Panc1 (cell line): ENCODE results near the gene LTF. TPM values are rescaled to one million over a fixed set of nuclear protein-coding genes. Genes with fewer than 3 reads are reported as not detected.
"Not testable (repeated sequence)": the region's sequence is repeated elsewhere in the genome, so short reads cannot be mapped to it uniquely, and the experiment has no call there.

ENCODE experiments used
- ATAC-seq: fragments of 200-7000 bp; cut with Tn5 transposase; 2 replicates; pipeline ENCODE4 v1.9.1; 2020; ENCODE audit warnings: mild to moderate bottlenecking, moderate library complexity
- BruUV-seq: library from RNA; stranded (reverse); fragments of 400-500 nt; replicated peaks from 2 replicates; lab custom pipeline; 2021; lab: Mats Ljungman, UMichigan
- CTCF ChIA-PET: fragments of 300-600 bp; sonication (Branson Sonifier 250); formaldehyde crosslinking; loops from one replicate; lab custom pipeline; 2022; ENCODE audit warnings: antibody characterized with exemption; lab: Charles Lee
- POLR2A ChIA-PET: fragments of 300-600 bp; sonication (Branson Sonifier 250); formaldehyde crosslinking; loops from one replicate; lab custom pipeline; 2022; ENCODE audit warnings: antibody characterized with exemption; lab: Charles Lee
- DNase-seq: peaks from one replicate; pipeline ENCODE4 v3.0.0-alpha.2; 2010; ENCODE audit warnings: low read depth, low spot score
- H3K27ac ChIP-seq: 2 replicates; pipeline ENCODE4 v1.5.1; 2011; ENCODE audit warnings: mild to moderate bottlenecking, low read length, inconsistent platforms
- H3K27me3 ChIP-seq: fragments of 200-500 bp; sonication (Bioruptor generic); 2 replicates; pipeline ENCODE4 v1.6.0; 2014; ENCODE audit warnings: low read length, inconsistent platforms; ENCODE audit not compliant: control insufficient read depth, insufficient read depth
- H3K36me3 ChIP-seq: fragments of 200-500 bp; sonication (Bioruptor generic); 2 replicates; pipeline ENCODE4 v1.5.1; 2014; ENCODE audit warnings: inconsistent platforms, mild to moderate bottlenecking, low read length, moderate library complexity; ENCODE audit not compliant: control insufficient read depth, insufficient read depth
- H3K4me1 ChIP-seq: 2 replicates; pipeline ENCODE4 v1.5.1; 2011; ENCODE audit warnings: inconsistent platforms, mild to moderate bottlenecking, low read length, moderate library complexity; ENCODE audit not compliant: control insufficient read depth, insufficient read depth
- H3K4me3 ChIP-seq, 2 experiments: 2 replicates each; pipeline ENCODE4 v1.5.1; 2011 to 2012; ENCODE audit warnings: low read depth in 2 of 2, low read length in 2 of 2, mild to moderate bottlenecking in 2 of 2, inconsistent platforms in 1 of 2, moderate library complexity in 1 of 2
- H3K9me3 ChIP-seq: fragments of 200-500 bp; sonication (Bioruptor generic); 2 replicates; pipeline ENCODE4 v1.5.1; 2014; ENCODE audit warnings: low read depth, mild to moderate bottlenecking, inconsistent platforms, low read length, moderate library complexity; ENCODE audit not compliant: control insufficient read depth, insufficient read depth
- POLR2AphosphoS5 ChIP-seq: IDR thresholded peaks from 2 replicates; pipeline ENCODE4 v1.6.1; 2012; ENCODE audit warnings: mild to moderate bottlenecking, low read depth, low read length, moderate library complexity
- REST ChIP-seq, 2 experiments: IDR thresholded peaks; 2 replicates each; pipeline ENCODE4 v1.6.1; 2011 to 2012; ENCODE audit warnings: low read depth in 2 of 2, control low read depth in 1 of 2, low read length in 1 of 2, mild to moderate bottlenecking in 1 of 2, moderate library complexity in 1 of 2; ENCODE audit not compliant: insufficient read depth in 1 of 2
- SIN3A ChIP-seq: IDR thresholded peaks from 2 replicates; pipeline ENCODE4 v1.6.1; 2012; ENCODE audit warnings: low read depth, mild to moderate bottlenecking, low read length, moderate library complexity, borderline replicate concordance; ENCODE audit not compliant: insufficient read depth
- TCF7L2 ChIP-seq: IDR thresholded peaks from 2 replicates; pipeline ENCODE4 v1.6.1; 2011; ENCODE audit warnings: mild to moderate bottlenecking, low read depth, low read length, inconsistent platforms
- in situ Hi-C: cut with HindIII; loops from 2 replicates; pipeline ENCODE4 v1.10.0; 2016; ENCODE audit warnings: low sequenced_read_pairs, low pct_unique_long_range_greater_than_20kb
- intact Hi-C: fragments of 100-400 bp; cut with micrococcal nuclease; formaldehyde crosslinking; loops from one replicate; pipeline ENCODE4 v1.10.0; 2022; ENCODE audit not compliant: unreplicated experiment
- total RNA-seq: library from RNA; stranded (reverse); gene quantifications from one replicate; pipeline ENCODE4 v1.2.1, GENCODE V29; 2021; ENCODE audit not compliant: unreplicated experiment
- TF ChIP-seq, protein P1 (sequence below): fragments of 450-650 bp; IDR thresholded peaks from 2 replicates; pipeline ENCODE4 v1.5.1; 2017; ENCODE audit warnings: mild to moderate bottlenecking

Gene LTF
- total RNA-seq, 1 experiment from 2014 or later = not detected

DNA sequence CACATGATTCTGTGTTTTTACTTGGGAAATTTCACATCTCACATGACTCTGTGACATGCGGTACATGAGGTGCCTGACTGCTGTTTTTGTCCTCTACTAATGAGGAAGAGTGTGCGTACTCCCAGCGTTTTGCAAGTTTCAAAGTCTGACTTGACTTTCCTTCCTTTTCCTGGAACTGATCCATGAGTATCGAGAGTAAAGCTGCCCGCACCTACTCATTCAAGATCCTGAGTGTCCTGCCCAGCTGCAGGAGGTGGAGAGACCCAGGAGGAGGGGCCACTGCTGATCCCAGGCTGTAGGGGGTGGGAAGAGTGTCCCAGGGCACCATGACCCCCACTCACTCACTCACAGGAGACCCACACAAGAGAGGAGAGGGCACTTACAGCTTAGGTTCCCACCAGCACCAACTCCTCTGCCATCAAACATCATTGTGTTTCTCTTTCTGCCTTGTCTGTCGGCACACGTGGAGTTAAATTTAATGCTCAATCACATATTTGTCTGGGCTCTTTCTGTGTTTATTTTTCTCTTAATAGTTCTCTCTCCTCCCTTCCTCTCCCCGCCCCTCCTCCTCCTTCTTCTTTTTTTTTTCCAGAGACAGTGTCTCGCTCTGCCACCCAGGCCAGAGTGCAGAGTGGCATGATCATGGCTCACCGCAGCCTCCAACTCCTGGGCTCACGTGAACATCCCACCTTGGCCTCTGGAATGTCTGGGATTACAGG lies 59.2 kb downstream of the LTF start:
- ATAC-seq (no peak), DNase-seq (no peak)
- ChIA-PET POLR2A (no interaction called here), CTCF (no interaction called here)
- intact Hi-C loops (no loop called here), in situ Hi-C loops (no loop called here)
- no peaks in the 10 kb centered on the region for H3K27me3 ChIP-seq
- H3K27ac ChIP-seq = no peak overlapping the region
- H3K4me3 ChIP-seq = no peak overlapping the region
- no peaks in the 10 kb centered on the region for H3K9me3 ChIP-seq
- H3K36me3 ChIP-seq = no peaks in the 10 kb centered on the region
- no TSS peak for BruUV-seq
- TF ChIP-seq, protein P1, sequence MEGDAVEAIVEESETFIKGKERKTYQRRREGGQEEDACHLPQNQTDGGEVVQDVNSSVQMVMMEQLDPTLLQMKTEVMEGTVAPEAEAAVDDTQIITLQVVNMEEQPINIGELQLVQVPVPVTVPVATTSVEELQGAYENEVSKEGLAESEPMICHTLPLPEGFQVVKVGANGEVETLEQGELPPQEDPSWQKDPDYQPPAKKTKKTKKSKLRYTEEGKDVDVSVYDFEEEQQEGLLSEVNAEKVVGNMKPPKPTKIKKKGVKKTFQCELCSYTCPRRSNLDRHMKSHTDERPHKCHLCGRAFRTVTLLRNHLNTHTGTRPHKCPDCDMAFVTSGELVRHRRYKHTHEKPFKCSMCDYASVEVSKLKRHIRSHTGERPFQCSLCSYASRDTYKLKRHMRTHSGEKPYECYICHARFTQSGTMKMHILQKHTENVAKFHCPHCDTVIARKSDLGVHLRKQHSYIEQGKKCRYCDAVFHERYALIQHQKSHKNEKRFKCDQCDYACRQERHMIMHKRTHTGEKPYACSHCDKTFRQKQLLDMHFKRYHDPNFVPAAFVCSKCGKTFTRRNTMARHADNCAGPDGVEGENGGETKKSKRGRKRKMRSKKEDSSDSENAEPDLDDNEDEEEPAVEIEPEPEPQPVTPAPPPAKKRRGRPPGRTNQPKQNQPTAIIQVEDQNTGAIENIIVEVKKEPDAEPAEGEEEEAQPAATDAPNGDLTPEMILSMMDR = no peak
- TF ChIP-seq REST (IDR thresholded peaks at IDR 0.05; ENCODE audit: insufficient read depth in 1 of 2, low read depth in 2 of 2, low read length in 1 of 2) = no peak
- TF ChIP-seq SIN3A = no peak
- no peak for TF ChIP-seq POLR2AphosphoS5
- no peak for TF ChIP-seq TCF7L2
- H3K4me1 ChIP-seq = no peaks in the 10 kb centered on the region

GRCh38 chr3:46402902-46403301 lies 61.8 kb downstream of the LTF start:
- H3K27me3 ChIP-seq, POLR2A ChIA-PET, H3K4me1 ChIP-seq, ATAC-seq, in situ Hi-C loops, H3K36me3 ChIP-seq, intact Hi-C loops, H3K4me3 ChIP-seq, H3K9me3 ChIP-seq, H3K27ac ChIP-seq, DNase-seq, CTCF ChIA-PET, BruUV-seq: not testable (repeated sequence)

DNA sequence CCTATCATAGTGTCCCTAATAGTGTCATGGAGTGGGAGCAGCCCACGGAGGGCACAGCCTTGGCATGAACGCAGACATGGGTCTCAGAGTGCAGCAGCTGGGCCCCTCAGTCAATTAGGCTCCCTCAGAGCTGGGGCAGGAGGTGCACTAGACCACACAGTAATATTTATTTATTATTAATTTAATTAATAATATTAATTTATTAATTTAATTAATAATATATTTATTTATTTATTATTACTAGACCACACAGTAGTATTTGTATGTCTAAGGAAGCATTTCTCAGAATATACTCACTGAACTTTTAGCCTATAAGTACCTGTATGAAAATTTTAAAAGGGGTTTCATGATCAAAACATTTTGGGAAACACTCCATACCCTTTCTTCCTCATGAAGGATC lies 63.1 kb downstream of the LTF start:
- H3K27ac ChIP-seq = no peak overlapping the region
- ChIA-PET POLR2A (no interaction called here), CTCF (no interaction called here)
- DNase-seq (no peak), ATAC-seq (no peak)
- no peaks in the 10 kb centered on the region for H3K36me3 ChIP-seq
- BruUV-seq = no TSS peak
- no peaks in the 10 kb centered on the region for H3K4me1 ChIP-seq
- H3K9me3 ChIP-seq = no peaks in the 10 kb centered on the region
- in situ Hi-C loops (no loop called here), intact Hi-C loops (no loop called here)
- H3K27me3 ChIP-seq = no peaks in the 10 kb centered on the region
- H3K4me3 ChIP-seq = no peak overlapping the region
- TF ChIP-seq TCF7L2 (no peak), SIN3A (no peak), POLR2AphosphoS5 (no peak)
- TF ChIP-seq, protein P1 = no peak
